Endodermal cell (in vitro differentiated cells): ENCODE data around the gene SYCP2L. TPM values are rescaled to one million over a fixed set of nuclear protein-coding genes. Genes with fewer than 3 reads are reported as not detected.

Experiments
- DNase-seq: peaks from one replicate; pipeline ENCODE4 v3.0.0-alpha.2; 2017
- H3K27ac ChIP-seq: 2 replicates; pipeline ENCODE4 v1.5.1; 2013; ENCODE audit warnings: mild to moderate bottlenecking, low read depth, low read length, moderate library complexity
- H3K27me3 ChIP-seq: 2 replicates; pipeline ENCODE4 v1.6.1; 2013; ENCODE audit warnings: mild to moderate bottlenecking, low read length, moderate library complexity; ENCODE audit not compliant: insufficient read depth, control insufficient read depth, poor library complexity, severe bottlenecking
- H3K36me3 ChIP-seq: 2 replicates; pipeline ENCODE4 v1.7.0; 2013; ENCODE audit warnings: mild to moderate bottlenecking, low read length, moderate library complexity; ENCODE audit not compliant: control insufficient read depth, insufficient read depth
- H3K4me1 ChIP-seq: one replicate; pipeline ENCODE4 v1.7.0; 2013; ENCODE audit warnings: low read length; ENCODE audit not compliant: control insufficient read depth, insufficient read depth
- H3K4me3 ChIP-seq: 2 replicates; pipeline ENCODE4 v1.5.1; 2013; ENCODE audit warnings: mild to moderate bottlenecking, low read length, moderate library complexity
- H3K9ac ChIP-seq: 2 replicates; pipeline ENCODE4 v1.6.1; 2013; ENCODE audit warnings: mild to moderate bottlenecking, low read length, moderate library complexity; ENCODE audit not compliant: poor library complexity, severe bottlenecking; ENCODE audit errors: extremely low read depth
- H3K9me3 ChIP-seq: 2 replicates; pipeline ENCODE4 v1.6.1; 2013; ENCODE audit warnings: mild to moderate bottlenecking, low read length, moderate library complexity; ENCODE audit not compliant: control insufficient read depth
- H3K27ac Mint-ChIP-seq: 2 replicates; pipeline ENCODE4 v1.8.0; 2020; ENCODE audit warnings: mixed read lengths
- H3K27me3 Mint-ChIP-seq: 2 replicates; pipeline ENCODE4 v1.8.0; 2021; ENCODE audit warnings: mild to moderate bottlenecking, mixed read lengths; ENCODE audit not compliant: insufficient read depth
- H3K36me3 Mint-ChIP-seq: 2 replicates; pipeline ENCODE4 v1.8.0; 2020; ENCODE audit warnings: low read depth, mixed read lengths
- H3K4me1 Mint-ChIP-seq: 2 replicates; pipeline ENCODE4 v1.8.0; 2020; ENCODE audit warnings: mixed read lengths
- H3K4me3 Mint-ChIP-seq: 2 replicates; pipeline ENCODE4 v1.8.0; 2020; ENCODE audit warnings: mild to moderate bottlenecking, moderate library complexity, mixed read lengths
- H3K9me3 Mint-ChIP-seq: 2 replicates; pipeline ENCODE4 v1.8.0; 2020; ENCODE audit warnings: mild to moderate bottlenecking, mixed read lengths
- WGBS, 2 experiments: methylation state at CpG; one replicate each; pipeline versions ENCODE4 v1.1.5 to v1.1.7; 2013; ENCODE audit warnings: missing lambda C conversion rate in 2 of 2, mixed read lengths in 1 of 2; ENCODE audit not compliant: insufficient coverage in 1 of 2, insufficient read length in 1 of 2; 5-methylcytosine and 5-hydroxymethylcytosine counted together
- total RNA-seq, 2 donors: library from RNA; stranded (reverse); fragmentation: NEBNext Ultra II Directional in 1 of 2; extraction: Animal tissue kit (Norgen Biotek cat#: 25700) in 1 of 2; gene quantifications; 2 replicates in 1 of 2; 3 replicates in 1 of 2; pipeline ENCODE4 v1.2.1, GENCODE V29; 2021
- TF ChIP-seq, protein P1 (sequence below): fragments of 200-600 bp; sonication (generic); conservative IDR thresholded peaks from 2 replicates; pipeline ENCODE4 v1.5.0; 2021; ENCODE audit warnings: antibody characterized with exemption, mild to moderate bottlenecking

The SYCP2L gene
- total RNA-seq, 2 donors from 2014 or later = 4.2 to 12.4 TPM

DNA sequence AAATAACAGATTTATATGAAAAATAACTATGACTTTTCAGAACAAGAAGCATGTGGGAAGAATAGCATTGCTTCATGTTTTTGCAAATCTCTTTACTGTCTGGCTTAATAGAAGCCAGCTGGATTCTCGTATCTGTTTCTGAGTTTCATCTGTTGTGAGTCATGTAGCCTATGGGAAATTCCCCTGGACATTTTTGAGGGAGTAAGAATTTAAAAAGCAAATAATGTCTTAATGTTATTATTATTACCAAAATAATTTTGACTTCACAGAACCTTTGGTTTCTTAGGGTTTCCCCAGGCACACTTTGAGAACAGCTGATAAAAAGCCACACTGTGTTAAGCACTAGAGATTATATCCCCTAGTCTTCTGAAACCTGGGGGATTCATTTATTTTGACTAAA lies 75.8 kb downstream of the SYCP2L start:
- peaks cover 22% of the 10 kb centered on the region for H3K9me3 Mint-ChIP-seq
- Histone ChIP-seq H3K36me3 (no peaks in the 10 kb centered on the region), H3K9me3 (peaks cover 27% of the 10 kb centered on the region), H3K4me3 (no peak overlapping the region), H3K27ac (no peak overlapping the region), H3K4me1 (peaks cover 6% of the 10 kb centered on the region), H3K9ac (no peak overlapping the region), H3K27me3 (peaks cover 30% of the 10 kb centered on the region)
- H3K4me1 Mint-ChIP-seq = peaks cover 9% of the 10 kb centered on the region
- no peak for DNase-seq
- H3K36me3 Mint-ChIP-seq = peaks cover 16% of the 10 kb centered on the region
- no peak overlapping the region for H3K4me3 Mint-ChIP-seq
- 68% methylated on average over 1 of the region's 1 CpG; no CpG with 5 or more reads in 1 of the 2 experiments for WGBS, 2 experiments
- H3K27me3 Mint-ChIP-seq = peaks cover 86% of the 10 kb centered on the region
- no peak overlapping the region for H3K27ac Mint-ChIP-seq
- TF ChIP-seq, protein P1, sequence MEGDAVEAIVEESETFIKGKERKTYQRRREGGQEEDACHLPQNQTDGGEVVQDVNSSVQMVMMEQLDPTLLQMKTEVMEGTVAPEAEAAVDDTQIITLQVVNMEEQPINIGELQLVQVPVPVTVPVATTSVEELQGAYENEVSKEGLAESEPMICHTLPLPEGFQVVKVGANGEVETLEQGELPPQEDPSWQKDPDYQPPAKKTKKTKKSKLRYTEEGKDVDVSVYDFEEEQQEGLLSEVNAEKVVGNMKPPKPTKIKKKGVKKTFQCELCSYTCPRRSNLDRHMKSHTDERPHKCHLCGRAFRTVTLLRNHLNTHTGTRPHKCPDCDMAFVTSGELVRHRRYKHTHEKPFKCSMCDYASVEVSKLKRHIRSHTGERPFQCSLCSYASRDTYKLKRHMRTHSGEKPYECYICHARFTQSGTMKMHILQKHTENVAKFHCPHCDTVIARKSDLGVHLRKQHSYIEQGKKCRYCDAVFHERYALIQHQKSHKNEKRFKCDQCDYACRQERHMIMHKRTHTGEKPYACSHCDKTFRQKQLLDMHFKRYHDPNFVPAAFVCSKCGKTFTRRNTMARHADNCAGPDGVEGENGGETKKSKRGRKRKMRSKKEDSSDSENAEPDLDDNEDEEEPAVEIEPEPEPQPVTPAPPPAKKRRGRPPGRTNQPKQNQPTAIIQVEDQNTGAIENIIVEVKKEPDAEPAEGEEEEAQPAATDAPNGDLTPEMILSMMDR = no peak

DNA sequence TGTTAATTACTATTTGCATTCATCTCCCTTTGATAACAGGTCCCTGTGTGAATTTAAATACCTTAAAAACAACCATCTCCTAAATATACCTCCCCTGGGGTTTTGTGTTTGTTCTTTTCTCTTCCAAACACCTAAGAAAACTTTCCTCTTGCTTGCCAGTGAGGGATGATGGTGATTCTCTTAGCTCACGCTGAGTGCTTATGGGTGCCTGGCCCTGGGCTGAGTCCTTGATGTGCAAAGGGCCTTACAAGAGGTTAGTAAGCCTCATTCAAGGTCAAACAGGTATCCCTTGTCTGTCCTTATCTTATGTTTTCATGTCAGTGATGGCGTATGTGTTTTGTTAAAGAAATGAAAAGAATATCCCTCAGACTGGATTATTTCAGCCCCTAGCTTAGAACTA lies 76.3 kb downstream of the SYCP2L start:
- WGBS, 2 experiments = 48 to 57% methylated on average over 1 to 2 of the region's 2 CpGs
- H3K9ac ChIP-seq = no peak overlapping the region
- Mint-ChIP-seq H3K4me3 (no peak overlapping the region), H3K27me3 (peaks cover 88% of the 10 kb centered on the region), H3K27ac (no peak overlapping the region), H3K9me3 (peaks cover 26% of the 10 kb centered on the region), H3K36me3 (peaks cover 20% of the 10 kb centered on the region), H3K4me1 (peaks cover 9% of the 10 kb centered on the region)
- no peaks in the 10 kb centered on the region for H3K36me3 ChIP-seq
- DNase-seq = peak; percentile 60
- peaks cover 30% of the 10 kb centered on the region for H3K27me3 ChIP-seq
- peaks cover 32% of the 10 kb centered on the region for H3K9me3 ChIP-seq
- no peak overlapping the region for H3K4me3 ChIP-seq
- no peak overlapping the region for H3K27ac ChIP-seq
- TF ChIP-seq, protein P1 = no peak
- peaks cover 6% of the 10 kb centered on the region for H3K4me1 ChIP-seq

DNA sequence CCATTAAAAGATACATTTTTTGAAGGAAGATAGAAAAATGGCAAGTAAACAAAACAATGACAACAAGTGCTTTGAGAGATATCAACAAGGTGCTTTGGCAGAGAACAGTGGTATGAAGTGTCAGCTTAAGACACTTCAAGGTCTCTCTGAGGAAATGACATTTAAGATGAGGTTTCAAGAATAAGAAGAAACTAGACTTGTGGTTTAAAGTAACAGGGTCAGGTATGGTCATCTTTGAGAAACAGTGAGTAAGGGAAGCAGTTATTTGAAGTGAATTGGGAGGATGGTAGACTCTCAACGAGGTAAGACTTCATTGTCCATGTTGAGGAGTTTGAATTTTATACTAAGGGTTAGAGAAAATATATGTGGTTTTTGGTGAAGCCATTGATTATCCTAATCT lies 77.8 kb downstream of the SYCP2L start:
- 78 to 94% methylated on average over 1 of the region's 1 CpG for WGBS, 2 experiments
- Mint-ChIP-seq H3K9me3 (peaks cover 30% of the 10 kb centered on the region), H3K4me3 (no peak overlapping the region), H3K27me3 (peaks cover 86% of the 10 kb centered on the region), H3K36me3 (peaks cover 23% of the 10 kb centered on the region), H3K4me1 (peaks cover 9% of the 10 kb centered on the region), H3K27ac (no peak overlapping the region)
- DNase-seq = no peak
- no peak overlapping the region for H3K4me3 ChIP-seq
- H3K4me1 ChIP-seq = peaks cover 6% of the 10 kb centered on the region
- TF ChIP-seq, protein P1 = no peak
- no peak overlapping the region for H3K27ac ChIP-seq
- H3K36me3 ChIP-seq = no peaks in the 10 kb centered on the region
- peaks cover 32% of the 10 kb centered on the region for H3K9me3 ChIP-seq
- no peak overlapping the region for H3K9ac ChIP-seq
- peaks cover 30% of the 10 kb centered on the region for H3K27me3 ChIP-seq
